NCI-H446 treated with DMSO at 0.1 percent for 48 hours (cell line): ENCODE results near the gene CPPED1.

ENCODE experiments used
- DNase-seq: peaks from one replicate; lab custom pipeline; 2025; lab: John Stamatoyannopoulos, UW

CPPED1 gene

GRCh38 chr16:12681653-12682052, 122.0 kb downstream of the CPPED1 start:
- DNase-seq: no peak

GRCh38 chr16:12680531-12680930, 123.2 kb downstream of the CPPED1 start:
- no peak for DNase-seq

- DNase-seq: no peak
Observed at GRCh38 chr16:12679660-12680272, 123.9 kb downstream of the CPPED1 start.

DNA sequence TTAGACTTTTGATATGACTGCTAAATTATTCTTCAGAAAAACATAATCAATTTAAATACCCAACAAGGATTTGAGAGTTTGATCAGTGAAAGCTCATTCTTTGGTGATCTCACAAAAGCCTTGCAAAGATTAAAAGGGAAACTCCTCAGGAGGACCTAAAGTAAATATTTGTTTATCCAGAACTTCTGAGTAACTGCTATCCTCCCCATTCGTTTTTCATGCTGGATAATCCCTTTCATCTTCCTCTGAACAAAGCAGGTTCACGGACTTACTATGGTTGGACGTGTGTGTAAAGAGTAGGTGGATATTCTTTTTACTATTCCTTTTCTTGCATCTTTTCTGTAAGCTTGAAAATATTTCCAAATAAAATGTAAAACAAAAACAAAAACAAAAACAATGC, 124.7 kb downstream of the CPPED1 start:
- no peak for DNase-seq

- no peak for DNase-seq
Observed at GRCh38 chr16:12677502-12677901, 126.2 kb downstream of the CPPED1 start.

GRCh38 chr16:12675852-12676251, 127.8 kb downstream of the CPPED1 start:
- DNase-seq: no peak

GRCh38 chr16:12675046-12675445, 128.6 kb downstream of the CPPED1 start:
- DNase-seq: no peak

DNA sequence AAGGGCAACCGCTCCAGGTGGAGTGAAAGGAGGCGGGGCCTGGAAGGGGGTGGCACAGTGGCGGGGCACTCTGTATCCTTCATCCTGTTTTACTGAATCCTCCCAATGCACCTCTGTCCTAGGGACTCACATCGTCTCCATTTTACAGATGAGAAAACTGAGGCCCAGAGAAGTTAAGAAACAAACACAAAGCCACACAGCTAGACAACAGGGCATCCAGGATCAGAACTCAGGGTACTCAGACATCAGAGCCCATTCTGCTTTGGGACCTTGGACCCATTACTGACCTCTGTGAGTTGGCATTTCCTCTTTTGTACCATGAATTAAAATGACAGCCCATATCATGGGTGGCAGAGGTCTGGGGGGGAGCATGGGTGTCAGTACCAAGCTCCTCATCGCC, 129.2 kb downstream of the CPPED1 start:
- no peak for DNase-seq

DNA sequence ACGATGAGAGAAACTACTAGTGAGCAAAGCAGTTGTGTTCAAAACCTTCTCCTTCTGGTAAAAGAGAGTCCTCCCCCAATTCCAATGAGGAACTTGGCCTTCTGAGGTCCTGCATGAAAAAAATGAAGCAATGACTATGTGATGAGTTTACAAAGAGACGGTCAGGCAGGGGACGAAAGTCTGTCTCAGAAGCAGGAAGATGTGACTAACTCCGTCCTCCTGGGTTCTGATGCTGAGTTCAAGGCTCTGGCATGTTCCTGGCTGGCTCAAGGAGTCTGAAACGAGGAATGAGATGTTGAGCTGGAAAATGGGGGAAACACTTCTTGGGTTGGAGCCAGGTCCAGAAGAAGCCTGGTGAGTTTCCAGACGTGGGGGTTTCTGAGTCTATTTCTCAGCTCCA, 129.6 kb downstream of the CPPED1 start:
- no peak for DNase-seq

DNA sequence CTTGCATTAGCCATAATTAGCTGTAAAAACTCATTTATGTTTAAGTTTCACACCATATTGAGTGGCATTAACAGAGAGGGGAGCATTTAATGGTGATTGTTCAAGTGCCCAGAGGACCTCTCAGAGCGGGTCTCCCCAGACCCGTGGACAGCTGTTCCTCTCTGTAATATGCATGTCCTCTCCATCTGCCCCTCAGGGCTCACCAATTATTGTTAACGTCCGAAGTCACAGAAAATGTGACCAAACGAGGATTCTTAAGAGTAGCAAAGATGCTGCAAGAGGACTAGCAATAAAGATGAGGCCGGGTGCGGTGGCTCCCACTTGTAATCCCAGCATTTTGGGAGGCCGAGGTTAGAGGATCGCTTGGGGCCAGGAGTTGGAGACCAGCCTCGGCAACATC, 130.2 kb downstream of the CPPED1 start:
- no peak for DNase-seq

GRCh38 chr16:12672986-12673385, 130.7 kb downstream of the CPPED1 start:
- DNase-seq: no peak

DNA sequence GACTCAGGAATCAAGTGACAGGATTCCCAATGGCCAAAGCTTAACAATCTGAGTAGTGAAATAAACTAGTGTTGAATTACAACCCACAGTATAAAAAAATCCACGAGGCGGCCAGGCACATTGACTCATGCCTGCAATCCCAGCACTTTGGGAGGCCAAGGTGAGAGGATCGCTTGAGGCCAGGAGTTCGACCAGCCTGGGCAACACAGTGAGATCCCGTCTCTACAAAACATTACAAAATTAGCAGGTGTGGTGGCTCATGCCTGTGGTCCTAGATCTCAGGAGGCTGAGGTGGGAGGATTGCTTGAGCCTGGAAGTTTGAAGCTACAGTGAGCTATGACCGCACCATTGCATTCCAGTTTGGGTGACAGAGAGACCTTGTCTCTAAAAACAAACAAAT, 133.8 kb downstream of the CPPED1 start:
- no peak for DNase-seq

- no peak for DNase-seq
Observed at GRCh38 chr16:12667909-12668308, 135.8 kb downstream of the CPPED1 start.

GRCh38 chr16:12664164-12664733, 139.4 kb downstream of the CPPED1 start:
- DNase-seq: no peak

- no peak for DNase-seq
Observed at GRCh38 chr16:12661656-12662172, 142.0 kb downstream of the CPPED1 start.

DNA sequence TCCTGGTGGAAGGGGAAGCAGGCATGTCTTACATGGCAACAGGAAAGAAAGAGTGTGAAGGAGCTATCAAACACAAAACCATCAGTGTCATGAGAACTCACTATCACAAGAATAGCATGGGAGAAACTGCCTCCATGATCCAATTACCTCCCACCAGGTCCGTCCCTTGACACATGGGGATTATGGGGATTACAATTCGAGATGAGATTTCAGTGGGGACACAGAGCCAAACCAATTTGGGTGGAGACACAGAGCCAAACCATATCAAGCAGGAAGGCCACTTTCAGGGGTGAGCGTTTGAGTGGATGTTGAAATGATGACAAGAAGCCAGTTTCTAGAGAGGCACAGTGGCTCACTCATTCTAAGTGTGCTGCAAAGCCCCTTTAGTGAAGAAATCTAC, 143.8 kb downstream of the CPPED1 start:
- no peak for DNase-seq

DNA sequence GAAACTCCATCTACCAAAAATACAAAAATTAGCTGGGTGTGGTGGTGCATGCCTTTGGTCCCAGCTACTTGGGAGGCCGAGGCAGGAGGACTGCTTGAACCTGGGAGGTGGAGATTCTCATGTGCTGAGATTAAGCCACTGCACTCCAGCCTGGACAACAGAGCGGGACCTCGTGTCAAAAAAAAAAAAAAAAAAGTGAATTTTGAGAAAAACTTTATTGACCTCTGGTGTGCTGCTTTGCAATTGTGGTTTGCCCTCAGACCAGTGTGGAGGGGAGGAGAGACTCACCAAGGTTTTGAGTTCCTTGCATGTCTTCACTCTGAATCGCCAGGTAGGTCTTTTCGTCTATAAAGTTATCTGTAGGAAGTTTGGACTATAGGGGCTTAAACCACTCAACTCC, 145.2 kb downstream of the CPPED1 start:
- no peak for DNase-seq

GRCh38 chr16:12655537-12655936, 148.2 kb downstream of the CPPED1 start:
- no peak for DNase-seq

DNA sequence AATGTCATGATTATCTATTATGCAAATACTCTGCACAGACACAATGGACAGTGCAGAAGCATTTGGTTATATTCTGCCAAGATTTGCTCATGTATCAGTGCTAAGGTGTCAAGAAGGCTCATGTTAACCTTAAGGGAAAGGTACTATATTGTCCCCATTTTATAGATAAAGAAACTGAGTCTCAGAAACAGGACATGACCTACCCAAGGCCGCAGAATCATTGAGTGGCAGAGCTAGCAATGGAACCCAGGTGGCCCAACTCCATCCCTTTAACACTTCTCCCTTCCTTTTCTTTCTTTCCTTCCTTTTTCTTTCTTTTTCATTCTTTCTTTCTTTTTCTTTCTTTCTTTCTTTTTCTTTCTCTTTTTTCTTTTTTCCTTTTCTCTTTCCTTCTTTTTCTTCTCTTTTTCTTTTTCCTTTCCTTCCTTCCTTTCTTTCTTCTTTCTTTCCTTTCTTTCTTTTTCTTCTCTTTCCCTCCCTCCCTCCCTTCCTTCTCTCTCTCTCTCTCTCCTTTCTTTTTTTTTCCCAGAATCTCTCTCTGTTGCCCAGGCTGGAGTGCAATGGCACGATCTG, 149.8 kb downstream of the CPPED1 start:
- no peak for DNase-seq

DNA sequence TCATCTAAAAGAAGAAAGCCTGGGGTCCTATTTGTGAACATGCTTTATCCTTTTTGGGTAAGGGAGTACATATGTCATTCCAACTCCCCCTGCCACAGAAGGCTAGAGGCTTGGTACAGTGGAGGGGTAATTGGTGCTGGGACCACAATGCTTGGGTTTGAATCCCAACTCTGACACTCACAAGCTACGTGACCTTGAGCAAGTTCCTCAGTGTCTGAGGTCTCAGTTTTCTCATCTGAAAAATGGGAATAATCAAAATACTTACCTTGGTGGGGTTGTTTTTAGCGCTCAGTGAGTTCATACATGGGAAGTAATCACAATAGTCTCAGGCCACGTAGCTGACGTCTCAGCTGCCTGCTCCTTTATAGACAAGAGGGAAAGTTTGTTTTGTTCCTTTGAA, 150.8 kb downstream of the CPPED1 start:
- DNase-seq: no peak

DNA sequence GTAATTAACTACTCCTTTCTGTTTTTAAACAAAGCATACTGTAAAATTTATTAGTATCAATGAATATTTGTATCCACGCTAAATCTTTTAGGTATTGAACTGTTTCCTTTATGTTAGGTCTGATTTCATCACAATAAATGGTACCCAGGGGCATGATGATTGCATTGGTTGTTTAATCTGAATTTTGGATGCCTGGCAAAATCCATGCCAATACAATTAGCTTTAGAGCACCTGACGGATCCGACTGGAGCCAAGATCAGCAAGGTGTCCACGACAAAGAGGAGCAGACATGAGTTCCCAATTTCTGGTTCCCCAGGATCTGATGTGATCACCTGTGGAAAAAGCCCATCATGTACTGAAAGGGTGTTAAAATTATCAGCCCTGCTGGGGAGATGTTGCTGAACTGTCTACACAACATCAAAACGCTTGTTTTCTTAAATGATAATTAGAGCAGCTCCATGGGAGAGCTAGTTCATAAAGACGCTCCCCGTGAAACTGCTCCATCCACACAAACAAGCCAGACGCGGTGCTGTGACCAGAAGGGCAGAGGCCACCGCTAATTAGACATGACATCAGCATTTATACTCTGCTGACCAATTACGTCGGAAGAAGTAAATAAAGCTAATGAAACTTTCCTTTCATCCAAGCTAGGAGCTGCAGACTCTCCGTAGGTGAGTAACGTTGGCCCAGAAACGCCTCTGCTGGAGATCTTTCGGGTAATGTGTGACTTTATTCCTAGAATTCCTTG, 151.7 kb downstream of the CPPED1 start:
- no peak for DNase-seq

DNA sequence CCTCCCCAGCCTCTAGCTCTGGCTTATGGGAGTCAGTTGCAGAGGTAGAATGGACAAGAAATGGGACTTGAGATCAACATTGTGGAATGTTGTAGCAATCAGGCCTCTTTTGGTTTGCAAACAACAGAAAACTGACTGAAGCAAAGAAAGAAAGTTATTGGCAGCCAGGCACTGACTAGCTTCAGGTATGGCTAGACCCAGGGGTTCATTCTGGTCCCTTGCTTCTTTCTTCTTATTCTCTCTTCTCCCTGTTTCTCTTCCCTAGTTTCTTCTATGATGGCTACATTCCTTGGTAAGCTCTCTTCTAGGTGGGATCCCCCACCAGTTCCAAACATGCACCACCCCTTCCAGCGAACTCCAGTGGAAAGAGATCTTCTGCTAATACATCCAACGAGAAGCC, 154.3 kb downstream of the CPPED1 start:
- no peak for DNase-seq
